Ishikawa (cell line): ENCODE results near the gene LONRF2.

Source experiments
- CEBPB ChIP-seq: IDR thresholded peaks from 2 replicates; pipeline ENCODE4 v1.6.1; 2012
- CREB1 ChIP-seq: IDR thresholded peaks from 2 replicates; pipeline ENCODE4 v1.6.1; 2012; ENCODE audit warnings: low read depth
- EGR1 ChIP-seq: IDR thresholded peaks from 2 replicates; pipeline ENCODE4 v1.6.1; 2012
- EP300 ChIP-seq: IDR thresholded peaks from 2 replicates; pipeline ENCODE4 v1.6.1; 2012; ENCODE audit warnings: borderline replicate concordance
- FOXM1 ChIP-seq: IDR thresholded peaks from 2 replicates; pipeline ENCODE4 v1.6.1; 2012; ENCODE audit warnings: low read depth, borderline replicate concordance
- MAX ChIP-seq: IDR thresholded peaks from 2 replicates; pipeline ENCODE4 v1.6.1; 2012
- NFIC ChIP-seq: IDR thresholded peaks from 2 replicates; pipeline ENCODE4 v1.6.1; 2012
- RAD21 ChIP-seq: IDR thresholded peaks from 2 replicates; pipeline ENCODE4 v1.6.1; 2012; ENCODE audit warnings: low read depth
- TEAD4 ChIP-seq: IDR thresholded peaks from 2 replicates; pipeline ENCODE4 v1.6.1; 2012
- USF1 ChIP-seq: IDR thresholded peaks from 2 replicates; pipeline ENCODE4 v1.6.1; 2012
- YY1 ChIP-seq: IDR thresholded peaks from 2 replicates; pipeline ENCODE4 v1.6.1; 2012; ENCODE audit warnings: low read depth
- ZBTB7A ChIP-seq: IDR thresholded peaks from 2 replicates; pipeline ENCODE4 v1.6.1; 2012; ENCODE audit warnings: low read depth
- TF ChIP-seq, protein P1 (sequence below): IDR thresholded peaks from 2 replicates; pipeline ENCODE4 v1.6.1; 2012; ENCODE audit warnings: low read depth, mild to moderate bottlenecking

DNA sequence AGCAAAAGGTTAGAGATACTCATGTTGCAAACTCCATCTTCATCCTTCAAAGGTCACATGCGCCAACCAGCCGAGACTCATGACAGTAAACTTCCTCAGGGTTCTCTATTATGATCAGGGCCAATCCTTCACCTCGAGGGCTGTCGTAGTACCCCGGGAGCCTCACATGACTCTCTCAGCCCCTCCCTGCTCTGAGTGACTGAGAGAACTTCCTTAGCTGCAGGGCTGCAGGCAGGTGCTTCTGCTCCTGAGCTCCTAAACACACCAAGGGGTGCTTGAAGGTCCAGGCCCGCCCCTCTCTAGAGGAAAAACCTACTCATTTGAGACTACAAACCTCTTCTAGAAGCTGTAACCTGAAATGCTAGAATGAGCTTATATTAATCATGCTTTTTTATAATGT, 48.2 kb downstream of the LONRF2 start:
- TF ChIP-seq RAD21 (no peak), FOXM1 (no peak), EP300 (no peak), CEBPB (no peak), YY1 (no peak), CREB1 (no peak), USF1 (no peak), TEAD4 (no peak), MAX (no peak), NFIC (no peak), ZBTB7A (no peak), EGR1 (no peak)
- TF ChIP-seq, protein P1, sequence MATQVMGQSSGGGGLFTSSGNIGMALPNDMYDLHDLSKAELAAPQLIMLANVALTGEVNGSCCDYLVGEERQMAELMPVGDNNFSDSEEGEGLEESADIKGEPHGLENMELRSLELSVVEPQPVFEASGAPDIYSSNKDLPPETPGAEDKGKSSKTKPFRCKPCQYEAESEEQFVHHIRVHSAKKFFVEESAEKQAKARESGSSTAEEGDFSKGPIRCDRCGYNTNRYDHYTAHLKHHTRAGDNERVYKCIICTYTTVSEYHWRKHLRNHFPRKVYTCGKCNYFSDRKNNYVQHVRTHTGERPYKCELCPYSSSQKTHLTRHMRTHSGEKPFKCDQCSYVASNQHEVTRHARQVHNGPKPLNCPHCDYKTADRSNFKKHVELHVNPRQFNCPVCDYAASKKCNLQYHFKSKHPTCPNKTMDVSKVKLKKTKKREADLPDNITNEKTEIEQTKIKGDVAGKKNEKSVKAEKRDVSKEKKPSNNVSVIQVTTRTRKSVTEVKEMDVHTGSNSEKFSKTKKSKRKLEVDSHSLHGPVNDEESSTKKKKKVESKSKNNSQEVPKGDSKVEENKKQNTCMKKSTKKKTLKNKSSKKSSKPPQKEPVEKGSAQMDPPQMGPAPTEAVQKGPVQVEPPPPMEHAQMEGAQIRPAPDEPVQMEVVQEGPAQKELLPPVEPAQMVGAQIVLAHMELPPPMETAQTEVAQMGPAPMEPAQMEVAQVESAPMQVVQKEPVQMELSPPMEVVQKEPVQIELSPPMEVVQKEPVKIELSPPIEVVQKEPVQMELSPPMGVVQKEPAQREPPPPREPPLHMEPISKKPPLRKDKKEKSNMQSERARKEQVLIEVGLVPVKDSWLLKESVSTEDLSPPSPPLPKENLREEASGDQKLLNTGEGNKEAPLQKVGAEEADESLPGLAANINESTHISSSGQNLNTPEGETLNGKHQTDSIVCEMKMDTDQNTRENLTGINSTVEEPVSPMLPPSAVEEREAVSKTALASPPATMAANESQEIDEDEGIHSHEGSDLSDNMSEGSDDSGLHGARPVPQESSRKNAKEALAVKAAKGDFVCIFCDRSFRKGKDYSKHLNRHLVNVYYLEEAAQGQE = no peak
